GM18499 (cell line): ENCODE measurements around the gene PPP1R1B.

Experiments
- ATAC-seq: cut with Tn5 transposase; IDR thresholded peaks from one replicate; pipeline ENCODE4 v1.9.1; 2021; ENCODE audit warnings: moderate number of reproducible peaks; ENCODE audit not compliant: insufficient read depth, unreplicated experiment

PPP1R1B gene

GRCh38 chr17:39599665-39600231 lies 27.0 kb upstream of the PPP1R1B start:
- ATAC-seq, result no peak

- no peak for ATAC-seq
Measured at GRCh38 chr17:39600288-39600996, 26.3 kb upstream of the PPP1R1B start.

GRCh38 chr17:39600997-39601597 lies 25.7 kb upstream of the PPP1R1B start:
- no peak for ATAC-seq

GRCh38 chr17:39601758-39602532 lies 24.8 kb upstream of the PPP1R1B start:
- no peak for ATAC-seq

GRCh38 chr17:39602533-39603303 lies 24.0 kb upstream of the PPP1R1B start:
- ATAC-seq, result no peak

- no peak for ATAC-seq
Measured at GRCh38 chr17:39603304-39604016, 23.3 kb upstream of the PPP1R1B start.

GRCh38 chr17:39604911-39605491 lies 21.8 kb upstream of the PPP1R1B start:
- ATAC-seq, result no peak

GRCh38 chr17:39605492-39606433 lies 21.0 kb upstream of the PPP1R1B start:
- ATAC-seq, result no peak

- ATAC-seq, result no peak
Measured at GRCh38 chr17:39606434-39607056, 20.2 kb upstream of the PPP1R1B start.

- ATAC-seq, result no peak
Measured at GRCh38 chr17:39607057-39607850, 19.5 kb upstream of the PPP1R1B start.

GRCh38 chr17:39607851-39608130 lies 19.0 kb upstream of the PPP1R1B start, which contains the start of gene NEUROD2:
NEUROD2 (minus strand) TSS chr17:39607920; CDS start chr17:39606599, 1,321 bp downstream.
- ATAC-seq, result no peak

GRCh38 chr17:39608142-39608981 lies 18.4 kb upstream of the PPP1R1B start:
- no peak for ATAC-seq

GRCh38 chr17:39609416-39610025 lies 17.2 kb upstream of the PPP1R1B start:
- no peak for ATAC-seq

- ATAC-seq, result no peak
Measured at GRCh38 chr17:39611401-39612112, 15.2 kb upstream of the PPP1R1B start.

GRCh38 chr17:39612291-39612894 lies 14.4 kb upstream of the PPP1R1B start:
- ATAC-seq, result no peak
